K562 (cell line): Measurements from ENCODE around the gene SOX6. TPM values are rescaled to one million over a fixed set of nuclear protein-coding genes. Genes with fewer than 3 reads are reported as not detected.

Experiments used
- CHD2 ChIP-seq: IDR thresholded peaks from 2 replicates; pipeline ENCODE4 v1.6.1; 2011; ENCODE audit warnings: low read depth, low read length
- MEIS2 ChIP-seq: fragments of 450-650 bp; IDR thresholded peaks from 2 replicates; pipeline ENCODE4 v1.6.1; 2014; ENCODE audit warnings: mild to moderate bottlenecking; ENCODE audit not compliant: partially characterized antibody
- RAD51 ChIP-seq: fragments of 450-650 bp; IDR thresholded peaks from 2 replicates; pipeline ENCODE4 v1.7.1; 2016; ENCODE audit warnings: low read depth, mild to moderate bottlenecking, borderline replicate concordance
- RBM22 ChIP-seq: fragments of 200-400 bp; formaldehyde crosslinking; IDR thresholded peaks from 2 replicates; pipeline ENCODE4 v1.6.1; 2018; ENCODE audit warnings: low read length, low read depth; ENCODE audit not compliant: poor library complexity, severe bottlenecking
- SIN3A ChIP-seq, 2 experiments: fragments of 150-350 bp in 1 of 2; IDR thresholded peaks; 2 replicates each; pipeline ENCODE4 v1.6.1; 2011 to 2016; ENCODE audit warnings: borderline replicate concordance in 2 of 2, low read depth in 2 of 2, low read length in 2 of 2, mild to moderate bottlenecking in 2 of 2, moderate library complexity in 2 of 2; ENCODE audit not compliant: control insufficient read depth in 1 of 2
- TRIM24 ChIP-seq, 2 experiments: fragments of 450-650 bp; IDR thresholded peaks; 2 replicates each; pipeline ENCODE4 v1.6.1; 2016
- YBX1 ChIP-seq: fragments of 450-650 bp; IDR thresholded peaks from 2 replicates; pipeline ENCODE4 v1.7.1; 2016; ENCODE audit warnings: mild to moderate bottlenecking
- ZEB2 ChIP-seq: fragments of 450-650 bp; IDR thresholded peaks from 2 replicates; pipeline ENCODE4 v1.6.1; 2016
- polyA plus RNA-seq, 8 experiments: library from polyadenylated mRNA; depleted of rRNA in 4 of 8; stranded (reverse) in 5 of 8; unstranded in 3 of 8; fragments of >200 nt; fragmentation: Nextera tagmentation in 2 of 8; fragmentation: Illumina TruSeq in 1 of 8; extraction: Ambion mirVana in 2 of 8; extraction: Trizol in 1 of 8; gene quantifications; 2 replicates each; pipeline versions ENCODE4 v1.2.1 to v1.2.3, GENCODE V29; 2011 to 2014; ENCODE audit warnings: inconsistent platforms in 1 of 8, missing spikeins in 1 of 8
- total RNA-seq, 7 experiments: library from RNA; depleted of rRNA in 6 of 7; stranded (reverse); fragments of >200 nt in 6 of 7; fragmentation: Illumina TruSeq in 2 of 7; extraction: Trizol in 2 of 7; gene quantifications; 2 replicates each; pipeline versions ENCODE4 v1.2.1 to v1.2.3, GENCODE V29; 2011 to 2021; ENCODE audit warnings: low replicate concordance in 1 of 7
- TF ChIP-seq, protein P1 (sequence below): fragments of 250-450 bp; sonication (Bioruptor Pico); IDR thresholded peaks from 2 replicates; pipeline ENCODE4 v1.5.0; 2021; ENCODE audit warnings: mild to moderate bottlenecking, moderate library complexity
- TF ChIP-seq, protein P2 (sequence below), 2 experiments: IDR thresholded peaks; 2 replicates each; pipeline ENCODE4 v1.6.1; 2011; ENCODE audit warnings: borderline replicate concordance in 1 of 2, control low read depth in 1 of 2, low read depth in 1 of 2, low read length in 1 of 2, mild to moderate bottlenecking in 1 of 2, mixed read lengths in 1 of 2, moderate library complexity in 1 of 2; ENCODE audit not compliant: insufficient read depth in 1 of 2, insufficient read length in 1 of 2, poor library complexity in 1 of 2, severe bottlenecking in 1 of 2; ENCODE audit errors: extremely low read depth in 1 of 2
- TF ChIP-seq, protein P3 (sequence below), 2 experiments: IDR thresholded peaks in 1 of 2; conservative IDR thresholded peaks in 1 of 2; 2 replicates each; pipeline ENCODE4 v1.6.1; 2016; ENCODE audit warnings: low read depth in 2 of 2, mild to moderate bottlenecking in 1 of 2, missing compliant biosample characterization in 1 of 2, missing genetic modification characterization in 1 of 2, moderate library complexity in 1 of 2
- TF ChIP-seq, protein P4 (sequence below), 2 experiments: fragments of 450-650 bp; IDR thresholded peaks; 2 replicates each; pipeline ENCODE4 v1.6.1; 2018; ENCODE audit warnings: mild to moderate bottlenecking in 2 of 2, low read depth in 1 of 2; ENCODE audit not compliant: partially characterized antibody in 2 of 2

Gene SOX6
- total and polyA plus RNA-seq, 9 of the 15 experiments (the other 6 are each of a cell fraction or from before 2014, with no cell fraction given): 0.89 to 8.7 (median 5.7) TPM

DNA sequence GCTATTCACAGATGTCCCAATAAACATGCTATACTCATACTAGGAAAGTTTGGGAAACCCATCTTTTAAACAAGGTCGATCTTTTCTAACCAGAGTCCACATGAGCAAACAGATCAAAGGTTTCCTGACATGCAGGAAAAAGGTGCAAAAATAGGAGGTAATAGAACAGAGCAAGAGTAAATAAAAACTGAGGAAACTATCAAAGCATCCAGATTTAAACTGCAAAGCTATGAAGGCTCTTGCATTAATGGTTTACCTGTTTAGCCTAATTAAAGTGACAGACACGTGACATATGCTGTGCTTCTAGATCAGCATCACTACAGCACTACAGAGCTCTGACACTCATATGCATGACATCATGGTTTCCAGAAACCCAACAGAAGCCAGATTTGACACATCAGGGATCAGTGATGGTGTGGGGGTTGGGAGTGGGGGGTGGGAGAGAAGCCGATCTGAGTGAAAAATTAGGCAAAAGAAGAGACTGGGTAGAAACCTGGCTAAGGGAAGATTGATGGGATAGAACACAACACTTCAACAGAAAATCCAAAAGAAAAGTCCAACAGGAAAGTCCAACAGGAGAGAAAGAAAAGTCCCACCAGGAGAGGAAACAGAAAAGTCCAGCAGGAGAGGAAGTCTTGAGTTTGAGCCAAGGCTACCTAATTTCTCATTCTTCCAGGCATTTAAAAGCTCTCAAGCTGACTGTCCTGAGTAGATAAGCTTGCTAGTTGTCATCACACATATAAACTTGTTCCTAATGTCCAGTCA is 262.3 kb downstream of the SOX6 start (continued):
- TF ChIP-seq, protein P1, sequence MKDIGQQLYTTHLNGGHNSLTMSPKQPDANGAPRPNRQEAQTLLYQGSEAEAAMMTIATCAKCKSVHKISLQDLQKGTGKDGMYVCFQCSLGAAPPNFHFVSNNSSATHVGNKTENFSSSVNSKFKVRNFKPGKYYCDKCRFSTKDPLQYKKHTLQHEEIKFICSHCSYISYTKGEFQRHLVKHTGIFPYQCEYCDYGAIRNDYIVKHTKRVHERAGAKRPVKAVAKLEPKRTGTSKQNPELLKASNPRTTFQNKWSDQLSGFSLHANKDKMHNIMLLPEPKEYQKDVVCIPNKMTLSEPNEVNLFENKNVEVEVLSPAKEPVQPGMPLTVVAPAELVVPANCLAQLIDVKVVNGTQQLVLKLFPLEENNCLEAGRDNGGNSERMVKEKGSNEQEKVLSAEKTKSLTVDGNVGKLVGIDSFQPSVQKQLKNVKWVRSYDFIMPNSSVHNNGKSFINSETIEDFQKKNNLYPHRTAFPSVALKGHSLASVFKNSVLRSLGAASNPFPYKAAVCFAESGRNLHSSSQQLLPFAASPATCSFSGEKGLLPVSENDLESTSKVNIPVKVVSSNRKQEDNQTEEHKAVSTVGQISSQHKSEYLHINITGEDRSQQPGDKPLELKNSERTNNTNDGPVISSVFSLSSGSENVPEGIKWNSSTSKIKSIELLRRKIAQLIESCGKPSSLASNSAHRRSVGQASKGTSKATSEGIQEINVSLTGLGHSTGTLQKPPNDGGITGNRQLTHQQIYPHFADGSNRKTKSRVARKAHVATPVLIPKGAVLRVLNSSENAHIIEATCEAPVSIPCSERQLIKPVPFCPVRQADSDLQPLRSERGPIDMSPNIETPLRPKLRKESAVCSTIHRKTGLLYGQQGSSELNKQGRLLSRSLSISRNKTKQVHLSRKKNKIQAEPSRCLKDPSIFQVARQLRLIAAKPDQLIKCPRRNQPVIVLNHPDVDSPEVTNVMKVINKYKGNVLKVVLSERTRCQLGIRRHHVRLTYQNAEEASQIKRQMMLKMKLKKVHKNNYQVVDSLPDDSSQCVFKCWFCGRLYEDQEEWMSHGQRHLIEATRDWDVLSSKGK (CRISPR knock-in tag): no peak
- TF ChIP-seq SIN3A (IDR thresholded peaks at IDR 0.05; ENCODE audit: borderline replicate concordance in 2 of 2, control insufficient read depth in 1 of 2, low read depth in 2 of 2, low read length in 2 of 2) (peak in 1 of 2 experiments; percentile 4; a peak in 1 of 4 replicates), TRIM24 (IDR thresholded peaks at IDR 0.05) (0 out of 4 replicates have a peak, but pooled peaks have one; percentile 6 to 34), ZEB2 (0 out of 2 replicates have a peak, but pooled peaks have one; percentile 23), RAD51 (peak; percentile 83), CHD2 (no peak), YBX1 (no peak), RBM22 (no peak), MEIS2 (peak; percentile 95)
- TF ChIP-seq, protein P2, sequence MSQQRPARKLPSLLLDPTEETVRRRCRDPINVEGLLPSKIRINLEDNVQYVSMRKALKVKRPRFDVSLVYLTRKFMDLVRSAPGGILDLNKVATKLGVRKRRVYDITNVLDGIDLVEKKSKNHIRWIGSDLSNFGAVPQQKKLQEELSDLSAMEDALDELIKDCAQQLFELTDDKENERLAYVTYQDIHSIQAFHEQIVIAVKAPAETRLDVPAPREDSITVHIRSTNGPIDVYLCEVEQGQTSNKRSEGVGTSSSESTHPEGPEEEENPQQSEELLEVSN (IDR thresholded peaks at IDR 0.05; ENCODE audit: borderline replicate concordance in 1 of 2, extremely low read depth in 1 of 2, insufficient read depth in 1 of 2, insufficient read length in 1 of 2, low read depth in 1 of 2, low read length in 1 of 2, poor library complexity in 1 of 2, severe bottlenecking in 1 of 2): no peak
- TF ChIP-seq, protein P3, sequence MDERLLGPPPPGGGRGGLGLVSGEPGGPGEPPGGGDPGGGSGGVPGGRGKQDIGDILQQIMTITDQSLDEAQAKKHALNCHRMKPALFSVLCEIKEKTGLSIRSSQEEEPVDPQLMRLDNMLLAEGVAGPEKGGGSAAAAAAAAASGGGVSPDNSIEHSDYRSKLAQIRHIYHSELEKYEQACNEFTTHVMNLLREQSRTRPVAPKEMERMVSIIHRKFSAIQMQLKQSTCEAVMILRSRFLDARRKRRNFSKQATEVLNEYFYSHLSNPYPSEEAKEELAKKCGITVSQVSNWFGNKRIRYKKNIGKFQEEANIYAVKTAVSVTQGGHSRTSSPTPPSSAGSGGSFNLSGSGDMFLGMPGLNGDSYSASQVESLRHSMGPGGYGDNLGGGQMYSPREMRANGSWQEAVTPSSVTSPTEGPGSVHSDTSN (CRISPR knock-in tag; IDR thresholded peaks at IDR 0.05; ENCODE audit: low read depth): no peak
- TF ChIP-seq, protein P3 (tag; conservative IDR thresholded peaks at IDR 0.05; ENCODE audit: low read depth): peak; percentile 95
- TF ChIP-seq, protein P4, sequence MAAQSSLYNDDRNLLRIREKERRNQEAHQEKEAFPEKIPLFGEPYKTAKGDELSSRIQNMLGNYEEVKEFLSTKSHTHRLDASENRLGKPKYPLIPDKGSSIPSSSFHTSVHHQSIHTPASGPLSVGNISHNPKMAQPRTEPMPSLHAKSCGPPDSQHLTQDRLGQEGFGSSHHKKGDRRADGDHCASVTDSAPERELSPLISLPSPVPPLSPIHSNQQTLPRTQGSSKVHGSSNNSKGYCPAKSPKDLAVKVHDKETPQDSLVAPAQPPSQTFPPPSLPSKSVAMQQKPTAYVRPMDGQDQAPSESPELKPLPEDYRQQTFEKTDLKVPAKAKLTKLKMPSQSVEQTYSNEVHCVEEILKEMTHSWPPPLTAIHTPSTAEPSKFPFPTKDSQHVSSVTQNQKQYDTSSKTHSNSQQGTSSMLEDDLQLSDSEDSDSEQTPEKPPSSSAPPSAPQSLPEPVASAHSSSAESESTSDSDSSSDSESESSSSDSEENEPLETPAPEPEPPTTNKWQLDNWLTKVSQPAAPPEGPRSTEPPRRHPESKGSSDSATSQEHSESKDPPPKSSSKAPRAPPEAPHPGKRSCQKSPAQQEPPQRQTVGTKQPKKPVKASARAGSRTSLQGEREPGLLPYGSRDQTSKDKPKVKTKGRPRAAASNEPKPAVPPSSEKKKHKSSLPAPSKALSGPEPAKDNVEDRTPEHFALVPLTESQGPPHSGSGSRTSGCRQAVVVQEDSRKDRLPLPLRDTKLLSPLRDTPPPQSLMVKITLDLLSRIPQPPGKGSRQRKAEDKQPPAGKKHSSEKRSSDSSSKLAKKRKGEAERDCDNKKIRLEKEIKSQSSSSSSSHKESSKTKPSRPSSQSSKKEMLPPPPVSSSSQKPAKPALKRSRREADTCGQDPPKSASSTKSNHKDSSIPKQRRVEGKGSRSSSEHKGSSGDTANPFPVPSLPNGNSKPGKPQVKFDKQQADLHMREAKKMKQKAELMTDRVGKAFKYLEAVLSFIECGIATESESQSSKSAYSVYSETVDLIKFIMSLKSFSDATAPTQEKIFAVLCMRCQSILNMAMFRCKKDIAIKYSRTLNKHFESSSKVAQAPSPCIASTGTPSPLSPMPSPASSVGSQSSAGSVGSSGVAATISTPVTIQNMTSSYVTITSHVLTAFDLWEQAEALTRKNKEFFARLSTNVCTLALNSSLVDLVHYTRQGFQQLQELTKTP (IDR thresholded peaks at IDR 0.05; ENCODE audit: low read depth in 1 of 2, partially characterized antibody in 2 of 2): no peak
